Right renal pelvis (tissue), 4 donors: ENCODE measurements around the gene PAOX. TPM values are rescaled to one million over a fixed set of nuclear protein-coding genes. Genes with fewer than 3 reads are reported as not detected.
"Not testable (repeated sequence)": the region's sequence is repeated elsewhere in the genome, so short reads cannot be mapped to it uniquely, and the experiment has no call there.

Source experiments
- DNase-seq, 4 donors: peaks; one replicate each; pipeline ENCODE4 v3.0.0-alpha.2; 2013; ENCODE audit warnings: low read depth in 4 of 4, low spot score in 3 of 4, missing footprints in 1 of 4
- polyA plus RNA-seq, 4 donors: library from polyadenylated mRNA; unstranded; fragments of 120-200 nt; gene quantifications; one replicate each; pipeline ENCODE4 v1.2.1, GENCODE V29; 2013; ENCODE audit not compliant: insufficient read length in 4 of 4

Gene PAOX
- polyA plus RNA-seq, 4 donors, result 5.5 to 7.6 (median 5.8) TPM

- DNase-seq, result no peak
Measured at GRCh38 chr10:133361773-133362441, 17.2 kb upstream of the PAOX start.

GRCh38 chr10:133362846-133363245 is 16.2 kb upstream of the PAOX start:
- DNase-seq, result no peak

GRCh38 chr10:133364645-133365431 is 14.2 kb upstream of the PAOX start:
- DNase-seq, result no peak

GRCh38 chr10:133365461-133366129 is 13.5 kb upstream of the PAOX start:
- DNase-seq, result no peak

- no peak for DNase-seq
Measured at GRCh38 chr10:133366130-133366478, 13.0 kb upstream of the PAOX start.

- DNase-seq, result no peak
Measured at GRCh38 chr10:133366751-133367150, 12.3 kb upstream of the PAOX start.

- not testable (repeated sequence) for DNase-seq
Measured at GRCh38 chr10:133367461-133367860, 11.6 kb upstream of the PAOX start.

GRCh38 chr10:133368153-133368552 is 10.9 kb upstream of the PAOX start:
- no peak for DNase-seq

- no peak for DNase-seq
Measured at GRCh38 chr10:133370030-133370786, 8.9 kb upstream of the PAOX start.

- DNase-seq, result no peak
Measured at GRCh38 chr10:133372507-133372906, 6.6 kb upstream of the PAOX start.

GRCh38 chr10:133373174-133374090 is 5.6 kb upstream of the PAOX start, which contains the start of gene ECHS1:
ECHS1 (minus strand) TSS chr10:133373354; CDS start chr10:133373333, 21 bp downstream.
- DNase-seq, result peak; percentile 86 to 92 (median 90)

- no peak for DNase-seq
Measured at GRCh38 chr10:133375357-133376115, 3.5 kb upstream of the PAOX start.

- not testable (repeated sequence) for DNase-seq
Measured at GRCh38 chr10:133376183-133376582, 2.9 kb upstream of the PAOX start.

- no peak for DNase-seq
Measured at GRCh38 chr10:133377025-133377817, 1.8 kb upstream of the PAOX start.

GRCh38 chr10:133377818-133378250 is 1.2 kb upstream of the PAOX start:
- DNase-seq, result no peak

GRCh38 chr10:133378251-133379096 is 588 bp upstream of the PAOX start:
- peak in 2 of 4 donors; percentile 48 to 65 for DNase-seq
